Testis (tissue), 2 donors: ENCODE measurements around the gene TMEM233.

Source experiments
- CTCF ChIP-seq, 3 experiments: fragments of 450-650 bp in 2 of 3; fragments of 200-600 bp in 1 of 3; sonication (generic) in 1 of 3; IDR thresholded peaks; one replicate each; pipeline ENCODE4 v1.5.1; 2016 to 2019; ENCODE audit warnings: antibody characterized with exemption in 3 of 3, mild to moderate bottlenecking in 2 of 3, moderate library complexity in 1 of 3
- POLR2A ChIP-seq: fragments of 450-650 bp; IDR thresholded peaks from one replicate; pipeline ENCODE4 v1.6.1; 2017; ENCODE audit warnings: antibody characterized with exemption, mild to moderate bottlenecking, moderate library complexity

GRCh38 chr12:119671070-119671469 lies 77.5 kb downstream of the TMEM233 start:
- TF ChIP-seq CTCF (IDR thresholded peaks at IDR 0.05) (no peak), POLR2A (no peak)
